Tibial nerve (tissue), 3 donors: ENCODE measurements around the gene JMJD7.

ENCODE experiments used
- POLR2A ChIP-seq, 2 donors: fragments of 450-650 bp; IDR thresholded peaks; one replicate each; pipeline ENCODE4 v1.6.1; 2017; ENCODE audit warnings: antibody characterized with exemption in 2 of 2, mild to moderate bottlenecking in 2 of 2, moderate library complexity in 2 of 2
- TF ChIP-seq, protein P1 (sequence below), 5 experiments: fragments of 200-600 bp in 3 of 5; fragments of 450-650 bp in 2 of 5; sonication (generic) in 3 of 5; IDR thresholded peaks; one replicate each; pipeline ENCODE4 v1.5.1; 2016 to 2019; ENCODE audit warnings: antibody characterized with exemption in 5 of 5, mild to moderate bottlenecking in 3 of 5, moderate library complexity in 2 of 5

DNA sequence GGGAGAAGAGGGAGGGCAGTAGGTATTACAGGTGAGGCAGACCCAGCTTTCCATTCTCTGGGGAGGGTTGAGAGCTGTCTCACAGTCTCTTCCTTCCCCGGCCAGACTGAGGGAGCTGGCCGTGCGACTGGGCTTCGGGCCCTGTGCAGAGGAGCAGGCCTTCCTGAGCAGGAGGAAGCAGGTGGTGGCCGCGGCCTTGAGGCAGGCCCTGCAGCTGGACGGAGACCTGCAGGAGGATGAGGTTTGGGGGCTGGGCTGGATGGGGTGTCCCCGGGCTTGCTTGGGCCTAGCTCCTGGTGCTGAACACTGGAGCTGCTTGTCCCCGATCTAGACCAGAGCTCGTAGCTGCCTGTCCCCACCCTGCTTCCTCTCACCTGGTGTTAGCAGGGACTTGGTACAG is 15.7 kb downstream of the JMJD7 start:
- TF ChIP-seq, protein P1, sequence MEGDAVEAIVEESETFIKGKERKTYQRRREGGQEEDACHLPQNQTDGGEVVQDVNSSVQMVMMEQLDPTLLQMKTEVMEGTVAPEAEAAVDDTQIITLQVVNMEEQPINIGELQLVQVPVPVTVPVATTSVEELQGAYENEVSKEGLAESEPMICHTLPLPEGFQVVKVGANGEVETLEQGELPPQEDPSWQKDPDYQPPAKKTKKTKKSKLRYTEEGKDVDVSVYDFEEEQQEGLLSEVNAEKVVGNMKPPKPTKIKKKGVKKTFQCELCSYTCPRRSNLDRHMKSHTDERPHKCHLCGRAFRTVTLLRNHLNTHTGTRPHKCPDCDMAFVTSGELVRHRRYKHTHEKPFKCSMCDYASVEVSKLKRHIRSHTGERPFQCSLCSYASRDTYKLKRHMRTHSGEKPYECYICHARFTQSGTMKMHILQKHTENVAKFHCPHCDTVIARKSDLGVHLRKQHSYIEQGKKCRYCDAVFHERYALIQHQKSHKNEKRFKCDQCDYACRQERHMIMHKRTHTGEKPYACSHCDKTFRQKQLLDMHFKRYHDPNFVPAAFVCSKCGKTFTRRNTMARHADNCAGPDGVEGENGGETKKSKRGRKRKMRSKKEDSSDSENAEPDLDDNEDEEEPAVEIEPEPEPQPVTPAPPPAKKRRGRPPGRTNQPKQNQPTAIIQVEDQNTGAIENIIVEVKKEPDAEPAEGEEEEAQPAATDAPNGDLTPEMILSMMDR (IDR thresholded peaks at IDR 0.05): no peak
- no peak for TF ChIP-seq POLR2A (IDR thresholded peaks at IDR 0.05)
